Inflammatory macrophage treated with lipopolysaccharide for 1 hour (primary cell): ENCODE measurements around the gene SLC25A21.

ENCODE experiments used
- DNase-seq, 2 donors: peaks; one replicate each; pipeline ENCODE4 v3.0.0-alpha.2; 2020 to 2022

The SLC25A21 gene

GRCh38 chr14:36683083-36683724, 489.2 kb downstream of the SLC25A21 start:
- DNase-seq, result no peak

- DNase-seq, result no peak
Observed at GRCh38 chr14:36682338-36682737, 490.1 kb downstream of the SLC25A21 start.

- DNase-seq, result no peak
Observed at GRCh38 chr14:36676236-36676635, 496.2 kb downstream of the SLC25A21 start.

GRCh38 chr14:36675581-36675980, 496.8 kb downstream of the SLC25A21 start:
- DNase-seq, result no peak

GRCh38 chr14:36674659-36675058, 497.7 kb downstream of the SLC25A21 start:
- DNase-seq, result no peak

GRCh38 chr14:36672095-36672494, 500.3 kb downstream of the SLC25A21 start:
- DNase-seq, result no peak

GRCh38 chr14:36671149-36671548, 501.3 kb downstream of the SLC25A21 start:
- no peak for DNase-seq

- DNase-seq, result no peak
Observed at GRCh38 chr14:36667679-36668078, 504.7 kb downstream of the SLC25A21 start.

GRCh38 chr14:36666416-36667206, 505.8 kb downstream of the SLC25A21 start:
- DNase-seq, result no peak

GRCh38 chr14:36665887-36666415, 506.5 kb downstream of the SLC25A21 start:
- no peak for DNase-seq

- DNase-seq, result no peak
Observed at GRCh38 chr14:36664322-36665193, 507.8 kb downstream of the SLC25A21 start.

GRCh38 chr14:36663404-36664321, 508.7 kb downstream of the SLC25A21 start:
- DNase-seq, result no peak

GRCh38 chr14:36662543-36663403, 509.6 kb downstream of the SLC25A21 start:
- no peak for DNase-seq

- no peak for DNase-seq
Observed at GRCh38 chr14:36662258-36662542, 510.2 kb downstream of the SLC25A21 start.

- peak; percentile 35 to 49 for DNase-seq
Observed at GRCh38 chr14:36661506-36662257, 510.7 kb downstream of the SLC25A21 start, which contains the start of gene PAX9. TSS of gene PAX9 (plus strand) at chr14:36661860. CDS start at chr14:36662090, 230 bp downstream.

- no peak for DNase-seq
Observed at GRCh38 chr14:36660736-36661505, 511.5 kb downstream of the SLC25A21 start.

GRCh38 chr14:36659822-36660735, 512.3 kb downstream of the SLC25A21 start:
- no peak for DNase-seq
